ENCODE data around the gene FUCA1. TPM values are rescaled to one million over a fixed set of nuclear protein-coding genes. Genes with fewer than 3 reads are reported as not detected.
"Not testable (repeated sequence)": the region's sequence is repeated elsewhere in the genome, so short reads cannot be mapped to it uniquely, and the experiment has no call there.

Gene FUCA1
- polyA plus RNA-seq, 1 donor from 2014 or later, result 14.7 TPM

- peak overlapping the region in 2 of 3 donors; percentile 5 to 35 for H3K27ac Mint-ChIP-seq
- peaks cover 5 to 10% (median 7%) of the 10 kb centered on the region in 3 donors for H3K9me3 Mint-ChIP-seq
- H3K36me3 Mint-ChIP-seq, result peaks cover 21% of the 10 kb centered on the region
- no peaks in the 10 kb centered on the region for H3K27me3 Mint-ChIP-seq
- H3K4me1 Mint-ChIP-seq, result peaks cover 2 to 12% (median 9%) of the 10 kb centered on the region in 3 donors
- H3K4me3 Mint-ChIP-seq, result peak overlapping the region in 1 of 4 donors; percentile 17
These were observed 7.3 kb upstream of the FUCA1 start for GRCh38 chr1:23875382-23875781.

- Mint-ChIP-seq H3K27me3 (no peaks in the 10 kb centered on the region), H3K4me1 (peaks cover 16 to 25% (median 16%) of the 10 kb centered on the region in 3 donors), H3K27ac (peak overlapping the region in 2 of 3 donors; percentile 71 to 73), H3K36me3 (peaks cover 9% of the 10 kb centered on the region), H3K4me3 (no peak overlapping the region), H3K9me3 (no peaks in the 10 kb centered on the region)
These were observed 4.3 kb upstream of the FUCA1 start for GRCh38 chr1:23872421-23872820.

- Mint-ChIP-seq H3K9me3 (no peaks in the 10 kb centered on the region), H3K4me3 (peak overlapping the region; percentile 85 to 92 (median 90)), H3K36me3 (peaks cover 7% of the 10 kb centered on the region), H3K27me3 (no peaks in the 10 kb centered on the region), H3K27ac (peak overlapping the region in 2 of 3 donors; percentile 79 to 87), H3K4me1 (peaks cover 25 to 29% (median 26%) of the 10 kb centered on the region in 3 donors)
These were observed 961 bp upstream of the FUCA1 start for GRCh38 chr1:23869051-23869450.

GRCh38 chr1:23868557-23869016 is 497 bp upstream of the FUCA1 start:
- peaks cover 7% of the 10 kb centered on the region for H3K36me3 Mint-ChIP-seq
- no peaks in the 10 kb centered on the region for H3K27me3 Mint-ChIP-seq
- H3K9me3 Mint-ChIP-seq, result no peaks in the 10 kb centered on the region
- H3K4me3 Mint-ChIP-seq, result peak overlapping the region; percentile 85 to 92 (median 90)
- peak overlapping the region; percentile 79 to 94 (median 87) for H3K27ac Mint-ChIP-seq
- peaks cover 25 to 29% (median 26%) of the 10 kb centered on the region in 3 donors for H3K4me1 Mint-ChIP-seq

- peak overlapping the region; percentile 53 to 71 (median 61) for H3K27ac Mint-ChIP-seq
These were observed 572 bp downstream of the FUCA1 start for GRCh38 chr1:23867542-23867894.

GRCh38 chr1:23865543-23865930 is 2.6 kb downstream of the FUCA1 start:
- H3K4me3 Mint-ChIP-seq, result peak overlapping the region in 1 of 4 donors; percentile 88
- peaks cover 7% of the 10 kb centered on the region for H3K36me3 Mint-ChIP-seq
- no peaks in the 10 kb centered on the region for H3K27me3 Mint-ChIP-seq
- H3K9me3 Mint-ChIP-seq, result no peaks in the 10 kb centered on the region
- H3K27ac Mint-ChIP-seq, result no peak overlapping the region
- H3K4me1 Mint-ChIP-seq, result peaks cover 23 to 24% (median 24%) of the 10 kb centered on the region in 3 donors

More at GRCh38 chr1:23867542-23867894, 572 bp downstream of the FUCA1 start:
- H3K4me1 Mint-ChIP-seq, result peaks cover 24 to 29% (median 25%) of the 10 kb centered on the region in 3 donors
- peak overlapping the region; percentile 85 to 92 (median 90) for H3K4me3 Mint-ChIP-seq
- H3K36me3 Mint-ChIP-seq, result peaks cover 7% of the 10 kb centered on the region
- no peaks in the 10 kb centered on the region for H3K27me3 Mint-ChIP-seq
- no peaks in the 10 kb centered on the region for H3K9me3 Mint-ChIP-seq

- Mint-ChIP-seq H3K27me3 (no peaks in the 10 kb centered on the region), H3K27ac (no peak overlapping the region), H3K36me3 (peaks cover 7% of the 10 kb centered on the region), H3K4me3 (peak overlapping the region in 1 of 4 donors; percentile 88), H3K4me1 (peaks cover 20 to 24% (median 23%) of the 10 kb centered on the region in 3 donors), H3K9me3 (no peaks in the 10 kb centered on the region)
These were observed 3.1 kb downstream of the FUCA1 start for GRCh38 chr1:23864801-23865542.

GRCh38 chr1:23862640-23863039 is 5.5 kb downstream of the FUCA1 start:
- Mint-ChIP-seq H3K27ac (no peak overlapping the region), H3K4me1 (peaks cover 10 to 14% (median 10%) of the 10 kb centered on the region in 3 donors), H3K9me3 (no peaks in the 10 kb centered on the region), H3K27me3 (no peaks in the 10 kb centered on the region), H3K36me3 (peaks cover 7% of the 10 kb centered on the region), H3K4me3 (no peak overlapping the region)

GRCh38 chr1:23854568-23854967 is 13.5 kb downstream of the FUCA1 start:
- no peaks in the 10 kb centered on the region for H3K9me3 Mint-ChIP-seq
- peaks cover 2 to 9% (median 6%) of the 10 kb centered on the region in 3 donors for H3K4me1 Mint-ChIP-seq
- H3K36me3 Mint-ChIP-seq, result peaks cover 5% of the 10 kb centered on the region
- H3K27me3 Mint-ChIP-seq, result no peaks in the 10 kb centered on the region
- H3K27ac Mint-ChIP-seq, result peak overlapping the region in 1 of 3 donors; percentile 28
- H3K4me3 Mint-ChIP-seq, result no peak overlapping the region

- H3K27me3 Mint-ChIP-seq, H3K27ac Mint-ChIP-seq, H3K9me3 Mint-ChIP-seq, H3K4me3 Mint-ChIP-seq, H3K4me1 Mint-ChIP-seq: not testable (repeated sequence)
- H3K36me3 Mint-ChIP-seq, result peaks cover 11% of the 10 kb centered on the region
These were observed 15.0 kb downstream of the FUCA1 start for GRCh38 chr1:23853124-23853523.

GRCh38 chr1:23851406-23851805 is 16.7 kb downstream of the FUCA1 start:
- H3K27me3 Mint-ChIP-seq, H3K27ac Mint-ChIP-seq: not testable (repeated sequence)

GRCh38 chr1:23848673-23849616 is 19.1 kb downstream of the FUCA1 start:
- Mint-ChIP-seq H3K27ac (peak overlapping the region in 2 of 3 donors; percentile 26 to 67), H3K9me3 (peaks cover 0 to 7% (median 0%) of the 10 kb centered on the region in 3 donors), H3K4me1 (no peaks in the 10 kb centered on the region), H3K36me3 (peaks cover 19% of the 10 kb centered on the region), H3K27me3 (no peaks in the 10 kb centered on the region), H3K4me3 (no peak overlapping the region)

More at GRCh38 chr1:23851406-23851805, 16.7 kb downstream of the FUCA1 start:
- H3K4me3 Mint-ChIP-seq, H3K4me1 Mint-ChIP-seq, H3K9me3 Mint-ChIP-seq: not testable (repeated sequence)
- peaks cover 19% of the 10 kb centered on the region for H3K36me3 Mint-ChIP-seq

GRCh38 chr1:23847482-23848095 is 20.5 kb downstream of the FUCA1 start:
- not testable (repeated sequence) for H3K4me3 Mint-ChIP-seq, H3K27me3 Mint-ChIP-seq, H3K27ac Mint-ChIP-seq, H3K9me3 Mint-ChIP-seq, H3K4me1 Mint-ChIP-seq
- H3K36me3 Mint-ChIP-seq, result peaks cover 20% of the 10 kb centered on the region

GRCh38 chr1:23845163-23845562 is 22.9 kb downstream of the FUCA1 start:
- Mint-ChIP-seq H3K27me3 (no peaks in the 10 kb centered on the region), H3K9me3 (peaks cover 0 to 7% (median 0%) of the 10 kb centered on the region in 3 donors), H3K27ac (no peak overlapping the region), H3K4me1 (no peaks in the 10 kb centered on the region), H3K36me3 (peaks cover 19% of the 10 kb centered on the region), H3K4me3 (no peak overlapping the region)

Measured in IgD-negative memory B cell (primary cell).